ENCODE results near the gene KLF6.

DNA sequence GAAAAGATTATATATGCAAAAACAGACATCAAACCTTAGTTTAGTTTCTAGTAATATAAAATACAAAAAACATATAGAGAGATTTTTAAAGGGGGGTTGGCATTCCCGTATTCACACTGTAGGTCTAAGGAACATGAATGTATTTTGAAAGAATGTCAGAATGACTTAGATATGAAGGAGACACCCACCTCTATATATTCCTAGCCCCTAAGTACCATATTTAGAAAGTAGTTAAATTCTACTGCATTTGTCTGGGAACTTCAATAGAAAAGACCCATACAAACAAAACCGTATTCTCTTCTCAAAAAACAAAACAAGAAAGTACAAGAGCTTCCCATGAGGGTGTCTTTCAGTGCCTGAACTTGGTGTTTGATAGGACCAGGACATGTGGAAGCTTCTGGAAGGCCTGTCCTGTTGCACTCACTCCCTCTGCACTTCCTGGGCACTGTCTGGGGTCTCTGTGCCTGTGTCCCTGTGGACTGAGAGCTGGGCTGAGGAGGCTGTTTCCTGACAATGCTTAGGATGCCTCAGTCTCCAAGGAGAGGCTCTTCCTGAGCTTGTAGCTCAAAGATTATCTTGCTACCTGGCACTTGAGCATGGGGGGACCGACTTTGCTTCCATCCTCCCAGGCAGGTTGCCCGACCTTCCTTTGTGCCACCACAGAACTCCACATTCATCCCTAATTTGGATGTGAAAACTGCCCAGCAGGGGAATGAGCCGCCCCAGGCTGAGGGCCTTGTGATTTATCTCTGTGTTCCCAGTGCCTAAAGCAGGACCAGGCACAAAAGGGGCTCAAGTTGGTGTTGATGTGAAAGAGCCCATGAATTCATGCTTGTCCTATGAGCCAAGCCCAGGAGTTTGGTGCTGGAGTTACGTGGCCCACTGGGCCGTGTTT, 44.4 kb upstream of the KLF6 start:
- TF ChIP-seq POLR2A (IDR thresholded peaks at IDR 0.05; ENCODE audit: low read depth, low read length) (no peak), TAF1 (IDR thresholded peaks at IDR 0.05; ENCODE audit: low read depth, low read length) (no peak)
